ENCODE data around the gene NCAPD2. TPM values are rescaled to one million over a fixed set of nuclear protein-coding genes. Genes with fewer than 3 reads are reported as not detected.

Gene NCAPD2
- total RNA-seq, 1 experiment from 2014 or later = 114 TPM

DNA sequence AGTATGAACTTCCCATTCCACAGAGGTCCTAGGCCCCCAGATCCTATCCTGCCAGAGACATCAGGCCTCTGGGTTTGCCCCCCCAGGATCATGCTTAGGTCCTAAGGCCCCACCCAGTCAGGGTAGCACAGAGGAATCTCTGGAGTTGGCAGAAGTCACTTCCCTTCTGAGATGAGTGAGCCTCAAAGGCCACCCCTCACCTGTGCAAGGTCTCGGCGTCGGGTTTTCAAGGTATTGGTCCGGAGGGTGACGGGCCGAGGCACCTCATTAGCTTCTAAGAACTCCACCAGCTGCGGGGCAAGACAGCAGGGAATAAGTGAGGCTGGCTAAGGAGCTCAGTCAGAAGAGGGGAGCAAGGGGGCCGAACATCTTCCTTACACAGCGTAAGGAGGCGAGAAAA lies 69.0 kb downstream of the NCAPD2 start:
- no CpG with 5 or more reads among the region's 10 CpGs for WGBS (ENCODE audit: extremely low coverage, insufficient read length, low lambda C conversion rate)
- Histone ChIP-seq H4K8ac (replicated peaks; ENCODE audit: insufficient read length, low read depth, low read length) (no peak overlapping the region), H3K9me3 (ENCODE audit: control insufficient read depth, low read depth, low read length) (no peaks in the 10 kb centered on the region), H3K14ac (ENCODE audit: insufficient read depth, low read length) (no peak overlapping the region; the same call in 1 of the 2 replicates), H3K4me1 (ENCODE audit: insufficient read depth, low read length) (peaks cover 2% of the 10 kb centered on the region; the same call in 1 of the 2 replicates), H3K23me2 (ENCODE audit: insufficient read length, low read depth, low read length, poor library complexity, severe bottlenecking) (peaks cover 10% of the 10 kb centered on the region), H2AFZ (ENCODE audit: low read length) (no peak overlapping the region), H4K91ac (ENCODE audit: insufficient read length, low read depth, low read length) (no peak overlapping the region), H3K4ac (ENCODE audit: low read depth, low read length) (no peak overlapping the region), H2BK15ac (ENCODE audit: low read depth, low read length) (no peak overlapping the region), H3K9ac (ENCODE audit: extremely low read depth, insufficient read length, low read length) (no peak overlapping the region), H3K18ac (ENCODE audit: insufficient read length, low read depth, low read length) (no peak overlapping the region), H3K79me1 (ENCODE audit: insufficient read depth, low read depth, low read length, poor library complexity, severe bottlenecking) (peaks cover 8% of the 10 kb centered on the region), H3K23ac (ENCODE audit: insufficient read length, low read depth, low read length) (no peak overlapping the region), H3K4me2 (ENCODE audit: insufficient read depth, insufficient read length, low read length) (no peak overlapping the region), H4K5ac (ENCODE audit: insufficient read length, low read depth, low read length) (no peak overlapping the region), H2BK20ac (ENCODE audit: low read depth, low read length, poor library complexity, severe bottlenecking) (no peak overlapping the region), H3T11ph (ENCODE audit: low read length) (no peak overlapping the region), H2BK120ac (ENCODE audit: low read depth, low read length, poor library complexity, severe bottlenecking) (no peak overlapping the region), H4K20me1 (ENCODE audit: control insufficient read depth, insufficient read depth, insufficient read length) (no peaks in the 10 kb centered on the region), H3K56ac (ENCODE audit: insufficient read length, low read depth, low read length) (no peak overlapping the region), H2BK5ac (ENCODE audit: insufficient read length, low read length) (no peak overlapping the region), H2AK5ac (ENCODE audit: insufficient read length, low read length) (no peak overlapping the region), H2BK12ac (ENCODE audit: insufficient read length, low read depth, low read length) (no peak overlapping the region), H3K27me3 (ENCODE audit: insufficient read depth, low read length) (no peaks in the 10 kb centered on the region), H3K27ac (ENCODE audit: insufficient read length, low read depth, low read length) (no peak overlapping the region), H3K79me2 (ENCODE audit: insufficient read depth, low read length) (peaks cover 7% of the 10 kb centered on the region; the same call in 1 of the 2 replicates)
- Mint-ChIP-seq H3K9me3 (no peaks in the 10 kb centered on the region), H3K36me3 (ENCODE audit: insufficient read depth in 1 of 3, low read depth in 3 of 3) (peaks cover 74 to 96% (median 78%) of the 10 kb centered on the region in 3 experiments), H3K4me1 (peaks cover 6 to 7% of the 10 kb centered on the region in 2 experiments), H3K27ac (peak overlapping the region in 2 of 3 experiments; percentile 74 to 87; a peak in 2 of 7 replicates), H3K27me3 (ENCODE audit: low read depth) (no peaks in the 10 kb centered on the region; the same call in 1 of the 2 replicates), H3K4me3 (no peak overlapping the region; a peak in 1 of 5 replicates)
- no peak for DNase-seq
- TF ChIP-seq, protein P1, sequence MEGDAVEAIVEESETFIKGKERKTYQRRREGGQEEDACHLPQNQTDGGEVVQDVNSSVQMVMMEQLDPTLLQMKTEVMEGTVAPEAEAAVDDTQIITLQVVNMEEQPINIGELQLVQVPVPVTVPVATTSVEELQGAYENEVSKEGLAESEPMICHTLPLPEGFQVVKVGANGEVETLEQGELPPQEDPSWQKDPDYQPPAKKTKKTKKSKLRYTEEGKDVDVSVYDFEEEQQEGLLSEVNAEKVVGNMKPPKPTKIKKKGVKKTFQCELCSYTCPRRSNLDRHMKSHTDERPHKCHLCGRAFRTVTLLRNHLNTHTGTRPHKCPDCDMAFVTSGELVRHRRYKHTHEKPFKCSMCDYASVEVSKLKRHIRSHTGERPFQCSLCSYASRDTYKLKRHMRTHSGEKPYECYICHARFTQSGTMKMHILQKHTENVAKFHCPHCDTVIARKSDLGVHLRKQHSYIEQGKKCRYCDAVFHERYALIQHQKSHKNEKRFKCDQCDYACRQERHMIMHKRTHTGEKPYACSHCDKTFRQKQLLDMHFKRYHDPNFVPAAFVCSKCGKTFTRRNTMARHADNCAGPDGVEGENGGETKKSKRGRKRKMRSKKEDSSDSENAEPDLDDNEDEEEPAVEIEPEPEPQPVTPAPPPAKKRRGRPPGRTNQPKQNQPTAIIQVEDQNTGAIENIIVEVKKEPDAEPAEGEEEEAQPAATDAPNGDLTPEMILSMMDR (conservative IDR thresholded peaks at IDR 0.05) = no peak

Data from H9 (cell line).